HL-60/S4 treated with phorbol 12-myristate 13-acetate at 8.2 ng/mL for 4 days and 3 days (cell line): ENCODE measurements around the gene MAD2L1BP.
"Not testable (repeated sequence)": the region's sequence is repeated elsewhere in the genome, so short reads cannot be mapped to it uniquely, and the experiment has no call there.

Experiments
- in situ Hi-C: fragments of 300-500 bp; cut with MboI; formaldehyde crosslinking; loops from 2 replicates; pipeline ENCODE4 v1.15.0; 2022; ENCODE audit warnings: low sequenced_read_pairs

The MAD2L1BP gene

GRCh38 chr6:43635387-43636307 is at the start of gene MAD2L1BP:
Gene MAD2L1BP, plus strand, starts transcription at chr6:43635840. Its CDS starts 36 bp downstream, at chr6:43635876.
- in situ Hi-C loops: no loop called here

DNA sequence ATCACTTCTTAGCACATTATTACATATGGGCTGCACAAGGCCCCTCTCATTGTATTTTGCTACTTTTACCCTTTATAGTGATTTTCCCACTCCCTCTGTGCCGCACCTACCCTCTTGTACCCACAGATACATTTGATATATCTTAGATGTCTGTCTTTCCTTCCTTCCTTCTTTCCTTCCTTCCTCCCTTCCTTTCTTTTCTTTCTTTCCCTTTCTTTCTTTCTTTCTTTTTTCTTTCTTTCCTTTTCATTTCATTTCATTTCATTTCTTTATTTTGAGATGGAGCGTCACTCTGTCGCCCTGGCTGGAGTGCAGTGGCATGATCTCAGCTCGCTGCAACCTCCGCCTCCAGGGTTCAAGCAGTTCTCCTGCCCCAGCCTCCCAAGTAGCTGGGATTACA is 47.4 kb upstream of the MAD2L1BP start:
- in situ Hi-C loops: no loop called here

DNA sequence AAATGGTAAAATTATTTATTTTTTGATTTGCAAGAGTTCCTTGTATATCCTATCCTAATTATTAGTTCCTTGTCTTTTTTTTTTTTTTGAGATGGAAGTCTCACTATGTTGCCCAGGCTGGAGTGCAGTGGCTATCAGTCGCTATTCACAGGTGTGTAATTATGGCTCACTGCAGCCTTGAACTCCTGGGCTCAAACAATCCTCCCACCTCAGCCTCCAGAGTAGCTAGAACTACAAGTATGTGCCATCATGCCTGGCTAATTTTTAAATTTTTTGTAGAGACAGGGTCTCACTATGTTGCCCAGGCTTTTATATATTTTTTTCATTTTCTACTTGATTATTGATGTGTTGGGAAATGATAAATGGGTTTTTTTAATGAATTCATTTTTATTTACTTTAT is 46.1 kb upstream of the MAD2L1BP start:
- in situ Hi-C loops: not testable (repeated sequence)

GRCh38 chr6:43593938-43594337 is 41.7 kb upstream of the MAD2L1BP start:
- in situ Hi-C loops: no loop called here

GRCh38 chr6:43600595-43600994 is 35.0 kb upstream of the MAD2L1BP start:
- in situ Hi-C loops: no loop called here

GRCh38 chr6:43604174-43604573 is 31.5 kb upstream of the MAD2L1BP start:
- in situ Hi-C loops: no loop called here

DNA sequence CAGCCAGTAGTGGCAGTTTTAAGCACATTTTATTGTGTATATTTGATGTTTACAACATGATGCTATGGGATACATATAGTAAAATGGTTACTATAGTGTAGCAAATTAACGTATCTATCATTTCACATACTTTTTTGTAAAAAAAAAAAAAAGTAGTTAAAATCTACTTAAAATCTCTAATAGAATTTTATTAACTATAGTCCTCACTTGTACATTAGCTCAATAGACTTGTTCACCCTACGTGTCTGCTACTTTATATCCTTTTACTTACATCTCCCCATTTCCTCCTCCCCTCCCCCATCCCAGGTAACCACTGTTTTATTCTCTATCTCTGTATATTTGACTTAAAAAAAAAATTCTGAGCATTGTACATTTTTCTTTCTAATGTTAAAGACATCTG is 29.6 kb upstream of the MAD2L1BP start:
- in situ Hi-C loops: no loop called here

- in situ Hi-C loops: no loop called here
These were observed 27.3 kb upstream of the MAD2L1BP start for GRCh38 chr6:43608310-43608763.

GRCh38 chr6:43608807-43609206 is 26.8 kb upstream of the MAD2L1BP start:
- in situ Hi-C loops: no loop called here

DNA sequence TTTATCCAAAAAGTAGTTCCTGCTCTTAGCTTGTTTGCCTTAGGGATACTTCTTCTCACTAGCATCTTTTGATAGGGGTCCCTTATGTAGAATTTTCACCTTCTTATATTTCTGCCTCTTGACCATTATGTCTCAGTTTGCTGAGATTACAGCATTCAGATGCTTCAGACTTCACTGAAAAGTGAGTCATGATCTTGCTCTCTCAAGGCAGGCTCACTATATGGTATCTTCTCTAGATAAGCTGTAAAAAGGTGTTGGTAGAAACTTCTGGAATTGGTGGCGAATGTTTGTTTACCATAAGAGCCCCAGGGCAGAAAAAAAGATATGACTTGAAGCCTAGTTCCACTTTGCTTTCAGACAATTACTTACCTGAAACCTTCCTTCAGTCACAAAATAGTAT is 26.2 kb upstream of the MAD2L1BP start:
- in situ Hi-C loops: no loop called here

- in situ Hi-C loops: no loop called here
These were observed 25.2 kb upstream of the MAD2L1BP start for GRCh38 chr6:43610431-43610830.

DNA sequence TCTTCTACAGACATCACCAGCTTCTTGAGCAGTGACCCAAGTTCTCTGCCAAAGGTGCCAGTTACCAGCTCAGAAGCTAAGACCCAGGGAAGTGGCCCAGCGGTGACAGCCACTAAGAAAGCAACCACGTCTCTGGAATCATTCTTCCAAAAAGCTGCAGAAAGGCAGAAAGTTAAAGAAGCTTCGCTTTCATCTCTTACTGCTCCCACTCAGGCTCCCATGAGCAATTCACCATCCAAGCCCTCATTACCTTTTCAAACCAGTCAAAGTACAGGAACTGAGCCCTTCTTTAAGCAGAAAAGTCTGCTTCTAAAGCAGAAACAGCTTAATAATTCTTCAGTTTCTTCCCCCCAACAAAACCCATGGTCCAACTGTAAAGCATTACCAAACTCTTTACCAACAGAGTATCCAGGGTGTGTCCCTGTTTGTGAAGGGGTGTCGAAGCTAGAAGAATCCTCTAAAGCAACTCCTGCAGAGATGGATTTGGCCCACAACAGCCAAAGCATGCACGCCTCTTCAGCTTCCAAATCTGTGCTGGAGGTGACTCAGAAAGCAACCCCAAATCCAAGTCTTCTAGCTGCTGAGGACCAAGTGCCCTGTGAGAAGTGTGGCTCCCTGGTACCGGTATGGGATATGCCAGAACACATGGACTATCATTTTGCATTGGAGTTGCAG is 21.8 kb upstream of the MAD2L1BP start:
- in situ Hi-C loops: no loop called here

DNA sequence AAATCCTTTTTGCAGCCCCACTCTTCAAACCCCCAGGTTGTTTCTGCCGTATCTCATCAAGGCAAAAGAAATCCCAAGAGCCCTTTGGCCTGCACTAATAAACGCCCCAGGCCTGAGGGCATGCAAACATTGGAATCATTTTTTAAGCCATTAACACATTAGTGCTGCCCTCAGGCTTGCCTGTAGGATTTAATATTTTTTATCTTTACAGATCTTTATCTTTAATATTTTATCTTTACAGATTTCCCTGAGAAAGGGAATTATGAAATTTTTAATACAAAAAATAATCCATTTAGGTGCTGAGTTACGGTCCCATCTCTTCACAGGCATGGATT is 21.3 kb upstream of the MAD2L1BP start:
- in situ Hi-C loops: no loop called here

- in situ Hi-C loops: no loop called here
These were observed 18.7 kb upstream of the MAD2L1BP start for GRCh38 chr6:43616725-43617472.

DNA sequence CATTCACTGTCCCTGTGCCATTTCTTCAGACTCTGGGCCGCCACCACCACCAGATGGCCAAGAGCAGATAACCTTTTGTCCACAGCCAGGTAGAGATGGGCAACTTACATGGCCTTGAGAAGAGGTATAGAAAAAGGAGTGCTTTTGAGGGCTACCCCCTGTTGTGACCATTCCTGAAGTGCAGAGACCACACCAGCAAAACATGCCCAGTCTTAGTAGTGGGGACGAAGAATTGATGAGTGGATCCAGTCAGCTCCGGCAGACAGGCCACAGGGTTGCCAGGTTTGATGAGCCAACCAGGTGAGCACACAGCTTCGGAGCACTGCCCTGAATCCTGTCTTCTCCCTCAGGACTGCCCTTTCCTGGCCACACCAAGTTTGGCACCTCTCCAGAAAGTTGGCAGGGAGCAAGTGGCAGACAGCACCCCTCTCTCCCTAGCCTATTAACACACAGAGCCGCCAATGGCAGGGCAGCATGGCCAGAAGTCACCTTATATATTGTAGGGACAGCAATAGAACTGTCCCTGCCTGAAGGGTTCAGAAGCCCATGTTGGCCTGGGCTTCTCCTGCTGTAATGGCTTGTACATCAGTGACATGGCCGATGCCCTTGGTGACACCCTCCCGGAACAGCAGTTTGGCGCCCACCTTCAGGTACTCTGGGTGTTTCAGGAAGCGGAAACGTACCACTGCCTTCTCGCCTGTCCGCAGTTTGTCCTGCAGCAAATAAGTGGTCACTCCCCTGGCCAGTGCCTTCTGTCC is 14.4 kb upstream of the MAD2L1BP start:
- in situ Hi-C loops: no loop called here

DNA sequence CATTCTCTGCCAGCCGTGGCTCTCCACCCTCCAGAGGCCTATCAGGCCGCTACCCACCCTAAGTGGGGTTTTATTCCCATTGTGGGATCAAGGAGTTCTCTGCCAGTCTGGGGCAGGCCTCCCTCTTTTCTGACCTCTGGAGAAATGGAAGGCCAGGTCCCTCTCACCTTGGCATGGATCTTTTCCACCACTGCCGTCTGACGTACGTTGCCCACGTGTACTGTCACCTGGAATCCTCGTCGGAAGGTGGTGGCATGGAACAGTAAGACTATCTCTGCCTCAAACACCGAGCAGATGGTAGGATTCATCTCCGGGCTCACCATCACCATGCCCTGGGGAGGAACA is 13.8 kb upstream of the MAD2L1BP start:
- in situ Hi-C loops: no loop called here

GRCh38 chr6:43622541-43622940 is 13.1 kb upstream of the MAD2L1BP start:
- in situ Hi-C loops: no loop called here

DNA sequence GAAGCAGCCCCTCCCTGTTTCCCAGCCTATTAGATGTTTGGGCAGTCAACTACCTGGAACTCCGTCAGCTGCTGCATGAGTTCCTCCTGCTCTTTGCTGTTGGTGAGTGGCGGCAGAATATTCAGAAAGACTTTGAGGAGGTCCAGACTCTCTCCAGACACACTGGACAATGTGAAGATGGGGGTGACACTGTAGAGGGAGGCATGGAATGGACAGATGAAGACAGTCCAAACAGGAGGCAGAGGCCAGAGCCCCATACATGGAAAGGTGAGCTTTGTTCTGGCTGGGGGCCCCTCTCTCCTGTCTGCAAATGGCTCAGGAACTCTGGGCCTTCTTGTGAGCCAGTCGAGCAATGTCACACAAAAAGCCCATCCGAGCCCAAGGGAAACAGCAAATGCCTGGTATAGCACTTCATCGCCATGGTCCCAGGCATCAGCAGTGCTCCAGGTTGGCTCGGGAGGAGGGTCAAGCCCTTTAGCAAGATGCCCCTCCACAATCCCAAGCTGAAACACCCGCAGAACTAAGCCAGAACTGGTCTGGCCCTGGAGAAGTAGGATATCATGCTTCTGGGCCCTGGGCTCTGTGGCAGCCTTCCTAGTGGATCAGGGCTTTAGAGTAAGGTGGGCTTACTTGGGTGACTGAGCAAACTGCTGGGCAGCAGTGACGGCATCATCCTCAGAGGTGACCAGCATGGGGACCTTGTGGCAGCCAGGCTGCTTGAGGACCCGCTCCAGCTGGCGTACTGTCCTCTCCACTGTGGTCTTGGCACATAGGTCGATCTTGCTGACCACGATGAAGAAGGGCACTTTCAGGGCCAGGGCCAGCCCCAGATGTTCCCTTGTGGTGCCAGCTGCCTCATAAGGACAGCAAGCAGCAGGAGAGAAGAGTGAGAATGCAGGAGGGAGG is 11.5 kb upstream of the MAD2L1BP start:
- in situ Hi-C loops: no loop called here

DNA sequence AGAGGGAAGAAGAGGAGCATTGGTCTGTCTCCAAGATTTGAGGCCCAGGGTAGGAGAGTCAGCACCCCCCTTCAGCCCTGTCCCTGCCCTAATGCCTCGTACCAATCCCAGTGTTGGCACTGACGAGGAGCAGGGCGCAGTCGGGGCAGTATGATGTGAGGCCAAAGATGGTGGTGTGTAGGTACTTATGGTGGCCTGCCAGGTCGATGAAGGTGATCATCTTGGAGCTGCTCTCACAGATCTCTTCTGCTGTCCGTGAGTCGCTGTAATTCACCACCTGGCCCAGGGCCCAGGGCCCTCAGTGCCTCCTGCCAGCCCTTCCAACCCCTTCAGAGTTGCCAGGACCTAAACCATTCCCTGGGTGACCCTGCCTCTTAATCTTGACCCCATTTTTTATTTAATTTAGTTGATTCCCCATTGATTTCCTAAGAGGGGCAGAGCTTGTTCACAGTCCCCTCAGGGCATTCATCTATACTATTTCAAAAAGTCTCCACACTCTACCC is 10.8 kb upstream of the MAD2L1BP start:
- in situ Hi-C loops: no loop called here
